Raji (cell line): Measurements from ENCODE around the gene ANXA1.

ENCODE experiments used
- POLR2A ChIP-seq: IDR thresholded peaks from 2 replicates; pipeline ENCODE4 v1.6.1; 2011; ENCODE audit warnings: low read depth, low read length, control low read depth; ENCODE audit not compliant: insufficient read depth

The ANXA1 gene

GRCh38 chr9:73133022-73133651, 18.5 kb upstream of the ANXA1 start:
- TF ChIP-seq POLR2A: no peak

GRCh38 chr9:73133921-73134407, 17.7 kb upstream of the ANXA1 start:
- TF ChIP-seq POLR2A: no peak

- no peak for TF ChIP-seq POLR2A
These were observed 16.3 kb upstream of the ANXA1 start for GRCh38 chr9:73135394-73135793.

- no peak for TF ChIP-seq POLR2A
These were observed 14.3 kb upstream of the ANXA1 start for GRCh38 chr9:73137286-73137899.

GRCh38 chr9:73137914-73138313, 13.8 kb upstream of the ANXA1 start:
- no peak for TF ChIP-seq POLR2A

GRCh38 chr9:73138516-73138915, 13.1 kb upstream of the ANXA1 start:
- no peak for TF ChIP-seq POLR2A

- TF ChIP-seq POLR2A: no peak
These were observed 10.4 kb upstream of the ANXA1 start for GRCh38 chr9:73141282-73141681.

GRCh38 chr9:73143711-73144328, 7.8 kb upstream of the ANXA1 start:
- TF ChIP-seq POLR2A: no peak

GRCh38 chr9:73146111-73146815, 5.4 kb upstream of the ANXA1 start:
- no peak for TF ChIP-seq POLR2A

- no peak for TF ChIP-seq POLR2A
These were observed 3.2 kb upstream of the ANXA1 start for GRCh38 chr9:73148447-73148937.

GRCh38 chr9:73149371-73150067, 2.1 kb upstream of the ANXA1 start:
- TF ChIP-seq POLR2A: no peak

GRCh38 chr9:73152543-73152844, 829 bp downstream of the ANXA1 start:
- no peak for TF ChIP-seq POLR2A

GRCh38 chr9:73152953-73153352, 1.3 kb downstream of the ANXA1 start:
- TF ChIP-seq POLR2A: no peak

GRCh38 chr9:73153793-73154227, 2.1 kb downstream of the ANXA1 start:
- TF ChIP-seq POLR2A: no peak

GRCh38 chr9:73154271-73154670, 2.6 kb downstream of the ANXA1 start:
- no peak for TF ChIP-seq POLR2A

GRCh38 chr9:73154722-73155121, 3.1 kb downstream of the ANXA1 start:
- no peak for TF ChIP-seq POLR2A

- TF ChIP-seq POLR2A: no peak
These were observed 3.7 kb downstream of the ANXA1 start for GRCh38 chr9:73155377-73155776.
